Suprapubic skin (tissue), 4 donors: ENCODE measurements around the gene ESPNL. TPM values are rescaled to one million over a fixed set of nuclear protein-coding genes. Genes with fewer than 3 reads are reported as not detected.

ENCODE experiments used
- DNase-seq, 2 donors: peaks; one replicate each; pipeline ENCODE4 v3.0.0-alpha.2; 2019; ENCODE audit warnings: low spot score in 2 of 2
- H3K27ac ChIP-seq: fragments of 200-600 bp; sonication (generic); one replicate; pipeline ENCODE4 v1.5.1; 2019
- H3K27me3 ChIP-seq: fragments of 200-600 bp; sonication (generic); one replicate; pipeline ENCODE4 v1.5.1; 2019
- H3K36me3 ChIP-seq: fragments of 200-600 bp; sonication (generic); one replicate; pipeline ENCODE4 v1.5.1; 2019
- H3K4me1 ChIP-seq: fragments of 200-600 bp; sonication (generic); one replicate; pipeline ENCODE4 v1.5.1; 2019
- H3K4me3 ChIP-seq: fragments of 200-600 bp; sonication (generic); one replicate; pipeline ENCODE4 v1.5.1; 2019; ENCODE audit warnings: mild to moderate bottlenecking
- H3K9me3 ChIP-seq: fragments of 200-600 bp; sonication (generic); one replicate; pipeline ENCODE4 v1.5.1; 2019
- EP300 ChIP-seq: sonication (generic); formaldehyde crosslinking; IDR thresholded peaks from one replicate; pipeline ENCODE4 v1.6.1; 2017; ENCODE audit warnings: antibody characterized with exemption
- POLR2A ChIP-seq, 2 donors: fragments of 450-650 bp; IDR thresholded peaks; one replicate each; pipeline ENCODE4 v1.6.1; 2017; ENCODE audit warnings: antibody characterized with exemption in 2 of 2, mild to moderate bottlenecking in 2 of 2, moderate library complexity in 2 of 2
- POLR2AphosphoS5 ChIP-seq, 3 donors: sonication (generic); formaldehyde crosslinking; IDR thresholded peaks; one replicate each; pipeline ENCODE4 v1.6.1; 2017; ENCODE audit warnings: antibody characterized with exemption in 3 of 3
- WGBS: methylation state at CpG from one replicate; pipeline ENCODE4 v1.1.5; 2018; 5-methylcytosine and 5-hydroxymethylcytosine counted together
- total RNA-seq, 4 donors: library from RNA; depleted of rRNA; stranded (reverse); fragments of >200 nt; gene quantifications; one replicate each; pipeline ENCODE4 v1.1.0, GENCODE V29; 2016
- TF ChIP-seq, protein P1 (sequence below), 2 donors: fragments of 200-600 bp in 1 of 2; fragments of 450-650 bp in 1 of 2; sonication (generic) in 1 of 2; IDR thresholded peaks; one replicate each; pipeline ENCODE4 v1.5.1; 2016 to 2019; ENCODE audit warnings: antibody characterized with exemption in 2 of 2, mild to moderate bottlenecking in 1 of 2, moderate library complexity in 1 of 2

The ESPNL gene
- total RNA-seq, 4 donors from 2014 or later = 0.25 to 0.56 TPM; not detected in 2

- Histone ChIP-seq H3K36me3 (no peaks in the 10 kb centered on the region), H3K4me1 (peaks cover 3% of the 10 kb centered on the region), H3K27ac (no peak overlapping the region), H3K27me3 (no peaks in the 10 kb centered on the region), H3K4me3 (no peak overlapping the region), H3K9me3 (no peaks in the 10 kb centered on the region)
- DNase-seq = peak in 1 of 2 donors; percentile 67
- TF ChIP-seq, protein P1, sequence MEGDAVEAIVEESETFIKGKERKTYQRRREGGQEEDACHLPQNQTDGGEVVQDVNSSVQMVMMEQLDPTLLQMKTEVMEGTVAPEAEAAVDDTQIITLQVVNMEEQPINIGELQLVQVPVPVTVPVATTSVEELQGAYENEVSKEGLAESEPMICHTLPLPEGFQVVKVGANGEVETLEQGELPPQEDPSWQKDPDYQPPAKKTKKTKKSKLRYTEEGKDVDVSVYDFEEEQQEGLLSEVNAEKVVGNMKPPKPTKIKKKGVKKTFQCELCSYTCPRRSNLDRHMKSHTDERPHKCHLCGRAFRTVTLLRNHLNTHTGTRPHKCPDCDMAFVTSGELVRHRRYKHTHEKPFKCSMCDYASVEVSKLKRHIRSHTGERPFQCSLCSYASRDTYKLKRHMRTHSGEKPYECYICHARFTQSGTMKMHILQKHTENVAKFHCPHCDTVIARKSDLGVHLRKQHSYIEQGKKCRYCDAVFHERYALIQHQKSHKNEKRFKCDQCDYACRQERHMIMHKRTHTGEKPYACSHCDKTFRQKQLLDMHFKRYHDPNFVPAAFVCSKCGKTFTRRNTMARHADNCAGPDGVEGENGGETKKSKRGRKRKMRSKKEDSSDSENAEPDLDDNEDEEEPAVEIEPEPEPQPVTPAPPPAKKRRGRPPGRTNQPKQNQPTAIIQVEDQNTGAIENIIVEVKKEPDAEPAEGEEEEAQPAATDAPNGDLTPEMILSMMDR (IDR thresholded peaks at IDR 0.05) = no peak
- TF ChIP-seq EP300 (no peak), POLR2AphosphoS5 (IDR thresholded peaks at IDR 0.05) (no peak), POLR2A (IDR thresholded peaks at IDR 0.05) (no peak)
- 97% methylated on average over 5 of the region's 16 CpGs for WGBS
Measured at GRCh38 chr2:238091436-238092060, 8.6 kb upstream of the ESPNL start.

GRCh38 chr2:238092486-238093035 lies 7.6 kb upstream of the ESPNL start:
- peak in 1 of 2 donors; percentile 55 for DNase-seq
- Histone ChIP-seq H3K27me3 (no peaks in the 10 kb centered on the region), H3K4me3 (no peak overlapping the region), H3K9me3 (no peaks in the 10 kb centered on the region), H3K27ac (no peak overlapping the region), H3K4me1 (peaks cover 4% of the 10 kb centered on the region), H3K36me3 (no peaks in the 10 kb centered on the region)
- TF ChIP-seq POLR2A (IDR thresholded peaks at IDR 0.05) (no peak), EP300 (no peak), POLR2AphosphoS5 (IDR thresholded peaks at IDR 0.05) (no peak)
- TF ChIP-seq, protein P1 (IDR thresholded peaks at IDR 0.05) = no peak
- 91% methylated on average over 9 of the region's 12 CpGs for WGBS

DNA sequence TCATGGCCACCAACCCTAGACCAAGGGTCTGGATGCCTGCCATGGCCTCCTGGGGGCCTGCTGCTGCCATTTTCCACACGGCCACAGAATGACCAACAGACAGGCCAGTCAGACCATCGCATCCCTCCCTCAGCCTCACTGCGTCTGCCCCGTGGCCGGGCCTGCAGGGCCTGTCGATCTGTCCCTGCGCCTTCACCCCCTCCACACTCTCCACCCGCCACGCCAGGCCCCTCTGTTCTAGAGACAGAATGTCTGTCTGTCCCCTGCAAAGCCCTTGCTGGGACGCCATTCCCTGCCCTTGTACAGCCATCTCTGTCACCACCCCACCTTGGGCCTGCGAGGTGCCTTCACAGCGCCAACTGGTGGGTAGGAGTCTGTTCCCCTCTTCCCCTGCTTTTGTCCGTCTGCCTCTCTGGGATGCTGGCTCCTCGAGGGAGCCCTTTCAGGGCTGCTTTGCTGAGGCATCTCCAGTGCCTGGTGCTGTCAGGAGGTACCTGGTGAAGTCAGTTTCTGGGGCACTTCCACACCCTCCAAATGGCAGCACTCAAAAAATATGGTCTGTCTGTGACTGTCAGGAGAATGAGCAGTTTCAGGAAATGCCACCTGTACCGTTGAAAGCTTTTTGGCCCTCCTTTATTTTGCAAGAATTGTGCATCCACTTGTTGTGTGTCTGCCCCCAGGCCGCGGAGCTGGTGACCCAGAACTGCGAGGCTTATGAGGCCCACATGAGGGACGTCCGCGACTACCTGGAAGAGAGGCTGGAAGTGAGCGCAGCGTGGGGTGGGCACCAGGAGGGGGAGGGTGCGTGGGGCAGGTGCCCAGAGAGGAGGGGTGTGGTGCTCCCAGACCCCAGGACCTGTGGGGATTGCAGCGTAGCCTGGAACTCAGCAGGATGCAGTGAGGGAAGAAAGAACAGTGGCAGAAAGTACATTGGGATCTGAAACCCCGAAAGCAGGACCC lies 6.7 kb upstream of the ESPNL start:
- Histone ChIP-seq H3K27ac (no peak overlapping the region), H3K27me3 (no peaks in the 10 kb centered on the region), H3K4me1 (peaks cover 4% of the 10 kb centered on the region), H3K9me3 (no peaks in the 10 kb centered on the region), H3K36me3 (no peaks in the 10 kb centered on the region), H3K4me3 (no peak overlapping the region)
- WGBS = 87% methylated on average over 26 of the region's 26 CpGs
- peak in 1 of 2 donors; percentile 74 for DNase-seq
- TF ChIP-seq EP300 (no peak), POLR2A (IDR thresholded peaks at IDR 0.05) (no peak), POLR2AphosphoS5 (IDR thresholded peaks at IDR 0.05) (no peak)
- TF ChIP-seq, protein P1 (IDR thresholded peaks at IDR 0.05) = no peak

DNA sequence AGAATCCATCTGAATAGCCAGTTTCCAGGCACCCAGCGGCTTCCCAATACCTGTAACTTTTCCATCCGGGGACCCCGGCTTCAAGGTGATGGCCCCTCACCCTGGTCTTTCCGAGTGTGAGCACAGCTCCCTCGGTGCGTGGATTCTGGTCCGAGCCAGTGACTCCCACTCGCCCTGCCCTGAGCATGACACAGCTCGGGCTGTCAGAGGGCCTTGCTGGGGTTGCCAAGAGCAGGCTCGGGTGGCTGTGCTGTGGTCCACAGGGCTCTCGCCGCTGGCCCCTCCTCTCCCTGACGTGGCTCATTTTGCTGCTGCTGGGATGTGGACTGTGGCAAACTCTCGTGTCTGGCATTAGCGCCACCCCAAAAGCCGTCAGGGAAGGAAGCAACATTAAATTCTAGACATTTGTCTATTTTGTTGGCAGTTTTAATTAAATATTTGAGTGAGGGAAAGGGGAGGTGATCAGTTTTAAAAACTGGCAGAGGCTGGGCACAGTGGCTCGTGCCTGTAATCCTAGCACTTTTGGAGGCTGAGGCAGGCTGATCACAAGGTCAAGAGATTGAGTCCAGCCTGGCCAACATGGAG lies 5.6 kb upstream of the ESPNL start:
- WGBS = 92% methylated on average over 16 of the region's 17 CpGs
- Histone ChIP-seq H3K9me3 (no peaks in the 10 kb centered on the region), H3K4me3 (no peak overlapping the region), H3K27me3 (no peaks in the 10 kb centered on the region), H3K4me1 (peaks cover 12% of the 10 kb centered on the region), H3K27ac (no peak overlapping the region), H3K36me3 (no peaks in the 10 kb centered on the region)
- peak in 1 of 2 donors; percentile 72 for DNase-seq
- TF ChIP-seq EP300 (no peak), POLR2AphosphoS5 (IDR thresholded peaks at IDR 0.05) (no peak), POLR2A (IDR thresholded peaks at IDR 0.05) (no peak)
- TF ChIP-seq, protein P1 (IDR thresholded peaks at IDR 0.05) = no peak
